WI38 (cell line): ENCODE data around the gene CHID1.

ENCODE experiments used
- H3K4me3 ChIP-seq: 2 replicates; pipeline ENCODE4 v1.5.1; 2011; ENCODE audit warnings: low read depth, mild to moderate bottlenecking, control low read depth, low read length
- TF ChIP-seq, protein P1 (sequence below): IDR thresholded peaks from 2 replicates; pipeline ENCODE4 v1.5.1; 2012; ENCODE audit warnings: low read depth, mild to moderate bottlenecking, control low read depth, low read length

CHID1 gene

DNA sequence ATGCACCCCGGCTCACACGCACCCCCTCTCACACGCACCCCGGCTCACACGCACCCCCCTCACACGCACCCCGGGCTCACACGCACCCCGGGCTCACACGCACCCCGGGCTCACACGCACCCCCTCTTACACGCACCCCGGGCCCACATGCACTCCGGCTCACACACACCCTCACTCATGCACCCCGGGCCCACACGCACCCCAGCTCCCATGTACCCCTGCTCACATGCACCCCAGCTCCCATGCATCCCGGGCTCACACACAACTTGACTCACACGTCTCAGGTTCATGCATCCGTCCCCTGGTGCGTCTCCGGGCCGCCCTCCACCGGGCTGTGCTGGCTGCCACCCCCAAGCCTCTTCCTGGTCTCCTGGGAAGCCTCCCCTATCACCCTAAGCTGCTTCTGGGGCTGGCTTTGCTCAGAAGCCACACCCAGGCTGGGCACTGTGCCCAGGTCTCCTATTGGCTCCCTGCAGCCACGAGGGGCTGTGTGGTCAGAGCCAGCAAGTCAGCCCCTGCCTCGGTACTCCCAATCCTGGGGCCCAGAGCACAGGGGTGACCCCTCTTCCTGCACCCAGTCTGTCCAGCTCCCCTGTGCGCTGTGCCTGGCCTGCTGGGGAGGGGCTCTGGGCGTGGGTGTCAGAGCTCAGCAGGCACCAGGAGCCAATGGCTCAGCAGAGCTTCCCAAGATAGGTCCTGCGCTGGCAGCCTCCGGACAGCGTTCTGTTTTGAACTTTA lies 51.0 kb downstream of the CHID1 start:
- TF ChIP-seq, protein P1, sequence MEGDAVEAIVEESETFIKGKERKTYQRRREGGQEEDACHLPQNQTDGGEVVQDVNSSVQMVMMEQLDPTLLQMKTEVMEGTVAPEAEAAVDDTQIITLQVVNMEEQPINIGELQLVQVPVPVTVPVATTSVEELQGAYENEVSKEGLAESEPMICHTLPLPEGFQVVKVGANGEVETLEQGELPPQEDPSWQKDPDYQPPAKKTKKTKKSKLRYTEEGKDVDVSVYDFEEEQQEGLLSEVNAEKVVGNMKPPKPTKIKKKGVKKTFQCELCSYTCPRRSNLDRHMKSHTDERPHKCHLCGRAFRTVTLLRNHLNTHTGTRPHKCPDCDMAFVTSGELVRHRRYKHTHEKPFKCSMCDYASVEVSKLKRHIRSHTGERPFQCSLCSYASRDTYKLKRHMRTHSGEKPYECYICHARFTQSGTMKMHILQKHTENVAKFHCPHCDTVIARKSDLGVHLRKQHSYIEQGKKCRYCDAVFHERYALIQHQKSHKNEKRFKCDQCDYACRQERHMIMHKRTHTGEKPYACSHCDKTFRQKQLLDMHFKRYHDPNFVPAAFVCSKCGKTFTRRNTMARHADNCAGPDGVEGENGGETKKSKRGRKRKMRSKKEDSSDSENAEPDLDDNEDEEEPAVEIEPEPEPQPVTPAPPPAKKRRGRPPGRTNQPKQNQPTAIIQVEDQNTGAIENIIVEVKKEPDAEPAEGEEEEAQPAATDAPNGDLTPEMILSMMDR = no peak
- 0 out of 2 replicates have a peak overlapping the region, but pooled peaks have one; percentile 12 for H3K4me3 ChIP-seq

GRCh38 chr11:858762-859339 lies 51.8 kb downstream of the CHID1 start:
- TF ChIP-seq, protein P1 = no peak
- H3K4me3 ChIP-seq = no peak overlapping the region

- no peak overlapping the region for H3K4me3 ChIP-seq
- TF ChIP-seq, protein P1 = no peak
These were observed 52.4 kb downstream of the CHID1 start for GRCh38 chr11:858053-858761.

DNA sequence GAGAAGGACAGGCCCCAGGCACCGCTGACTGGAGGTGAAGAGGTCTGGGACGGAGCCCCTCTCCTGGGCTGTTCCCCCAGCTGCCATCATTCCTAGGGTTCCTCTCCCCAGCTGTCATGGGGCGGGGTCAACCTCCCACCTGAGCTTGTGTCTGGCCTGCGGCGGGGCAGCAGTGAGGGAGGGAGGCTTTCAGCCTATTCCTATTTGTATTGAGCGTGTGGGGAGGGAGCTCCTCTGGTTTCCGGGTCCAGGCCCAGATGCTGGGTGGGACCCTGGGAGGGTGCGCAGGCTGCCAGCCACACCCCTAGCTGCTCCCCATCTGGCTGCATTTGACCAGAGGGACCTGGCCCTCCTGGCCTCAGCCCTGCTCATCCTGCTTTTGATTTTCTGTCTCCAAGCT lies 54.2 kb downstream of the CHID1 start:
- H3K4me3 ChIP-seq = no peak overlapping the region
- TF ChIP-seq, protein P1 = no peak

GRCh38 chr11:855796-856195 lies 54.8 kb downstream of the CHID1 start:
- TF ChIP-seq, protein P1 = no peak
- H3K4me3 ChIP-seq = no peak overlapping the region

- no peak overlapping the region for H3K4me3 ChIP-seq
- TF ChIP-seq, protein P1 = no peak
These were observed 55.3 kb downstream of the CHID1 start for GRCh38 chr11:855330-855674.
